GM04504 (cell line): ENCODE results near the gene LCTL.
"Not testable (repeated sequence)": the region's sequence is repeated elsewhere in the genome, so short reads cannot be mapped to it uniquely, and the experiment has no call there.

Experiments used
- DNase-seq: peaks from one replicate; pipeline ENCODE4 v3.0.0-alpha.2; 2012; ENCODE audit warnings: low read depth

LCTL gene

DNA sequence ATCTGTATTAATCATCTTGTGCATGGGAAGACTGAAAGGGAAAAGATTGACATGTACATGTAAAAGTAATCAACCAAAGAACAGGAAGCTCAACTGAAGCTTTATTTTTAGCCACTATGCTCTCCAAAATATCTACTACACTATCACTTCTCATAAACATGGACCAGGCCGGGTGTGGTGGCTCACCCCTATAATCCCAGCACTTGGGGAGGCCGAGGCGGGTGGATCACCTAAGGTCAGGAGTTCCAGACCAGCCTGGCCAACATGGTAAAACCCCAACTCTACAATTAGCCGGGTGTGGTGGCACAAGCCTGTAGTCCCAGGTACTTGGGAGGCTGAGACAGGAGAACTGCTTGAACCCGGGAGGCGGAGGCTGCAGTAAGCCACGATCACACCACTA lies 65.5 kb downstream of the LCTL start:
- not testable (repeated sequence) for DNase-seq

DNA sequence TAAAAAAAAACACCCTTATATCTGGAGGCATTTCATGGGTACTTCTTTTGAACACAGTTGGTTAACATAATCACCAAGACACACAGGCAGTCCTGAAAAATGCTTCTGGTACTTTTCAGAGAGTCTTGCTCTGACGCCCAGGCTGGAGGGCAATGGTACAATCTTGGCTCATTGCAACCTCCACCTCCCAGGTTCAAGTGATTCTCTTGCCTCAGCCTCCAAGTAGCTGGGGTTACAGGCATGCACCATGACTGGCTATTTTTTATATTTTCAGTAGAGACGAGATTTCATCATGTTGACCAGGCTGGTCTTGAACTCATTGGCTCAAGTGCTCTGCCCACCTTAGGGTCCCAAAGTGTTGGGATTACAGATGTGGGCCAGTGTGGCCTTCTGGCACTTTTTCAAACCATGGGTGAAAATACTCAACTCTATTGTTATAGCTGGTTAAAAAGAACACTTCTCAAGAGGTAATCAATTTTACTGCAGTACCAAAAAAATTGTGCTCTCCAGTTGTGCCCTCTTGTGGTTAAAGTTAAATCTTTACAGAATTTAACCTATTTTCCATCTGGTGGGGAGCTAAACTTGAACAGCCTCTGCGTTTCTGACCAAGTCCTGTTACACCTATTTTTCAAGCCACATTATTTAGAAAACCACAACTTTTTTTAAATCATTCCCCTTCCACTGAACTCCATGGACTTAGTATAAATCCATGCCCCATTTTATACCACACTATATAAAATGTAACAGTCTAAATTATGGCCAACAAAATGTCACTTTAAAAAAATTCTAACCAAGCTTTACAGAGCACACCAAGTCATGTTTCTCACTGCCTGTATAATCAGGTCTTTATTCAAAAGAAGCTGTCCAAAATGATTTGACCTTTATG lies 67.1 kb downstream of the LCTL start:
- DNase-seq = no peak
